GM19043 (cell line): ENCODE data around the gene SNX27.
"Not testable (repeated sequence)": the region's sequence is repeated elsewhere in the genome, so short reads cannot be mapped to it uniquely, and the experiment has no call there.

Experiments used
- ATAC-seq: cut with Tn5 transposase; IDR thresholded peaks from one replicate; pipeline ENCODE4 v1.9.1; 2021; ENCODE audit warnings: low read depth; ENCODE audit not compliant: unreplicated experiment

The SNX27 gene

DNA sequence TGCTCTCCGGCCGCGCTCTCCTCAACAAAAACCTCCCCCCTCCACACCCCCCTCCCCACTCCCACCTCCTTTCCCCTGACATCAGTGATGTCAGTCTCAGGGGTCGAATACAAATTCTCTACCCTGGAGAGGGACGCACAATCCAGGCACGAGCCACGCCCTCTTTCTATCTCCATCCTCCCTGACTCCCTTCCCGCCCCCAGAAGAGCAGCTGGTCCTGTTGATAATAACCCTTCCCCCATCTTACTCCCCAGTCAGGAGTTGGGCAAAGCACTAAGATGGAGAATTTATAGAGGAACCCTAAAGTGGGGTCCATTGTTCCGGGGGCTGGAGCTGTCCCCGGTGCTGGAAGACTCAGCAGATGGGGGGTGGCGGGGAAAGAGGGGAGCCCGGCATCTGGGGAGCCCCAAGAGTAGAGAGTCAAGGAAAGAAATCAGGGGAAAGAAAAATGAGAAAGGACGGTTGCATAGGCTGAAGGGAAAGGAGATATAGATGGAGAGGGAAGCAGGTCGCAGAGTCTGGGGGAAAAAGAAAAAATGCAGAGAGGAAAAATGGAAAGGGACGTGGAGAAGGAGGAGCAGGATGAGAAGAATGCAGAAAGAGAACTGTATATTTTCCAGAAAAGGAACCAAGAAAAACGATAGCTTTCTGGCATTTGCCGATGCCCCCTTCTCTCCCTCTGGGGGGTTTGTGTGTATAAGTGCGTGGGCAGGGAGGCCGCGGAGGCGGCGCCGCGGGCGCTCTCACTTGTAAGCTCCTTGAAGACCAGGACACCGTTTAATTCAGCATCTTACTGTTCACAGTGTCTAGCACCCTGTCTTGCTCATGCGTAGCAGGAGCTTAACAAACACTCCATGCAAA lies 105.2 kb downstream of the SNX27 start, which contains the start of gene CELF3:
Gene CELF3, minus strand, starts transcription at position 33 of the 861 bp plus-strand sequence. CDS start 783 bp downstream, outside the sequence.
- ATAC-seq, result no peak

GRCh38 chr1:151718011-151718431 lies 106.2 kb downstream of the SNX27 start:
- ATAC-seq, result no peak

- no peak for ATAC-seq
These were observed 106.8 kb downstream of the SNX27 start for GRCh38 chr1:151718666-151719065.

- ATAC-seq, result no peak
These were observed 108.3 kb downstream of the SNX27 start for GRCh38 chr1:151720125-151720524.

DNA sequence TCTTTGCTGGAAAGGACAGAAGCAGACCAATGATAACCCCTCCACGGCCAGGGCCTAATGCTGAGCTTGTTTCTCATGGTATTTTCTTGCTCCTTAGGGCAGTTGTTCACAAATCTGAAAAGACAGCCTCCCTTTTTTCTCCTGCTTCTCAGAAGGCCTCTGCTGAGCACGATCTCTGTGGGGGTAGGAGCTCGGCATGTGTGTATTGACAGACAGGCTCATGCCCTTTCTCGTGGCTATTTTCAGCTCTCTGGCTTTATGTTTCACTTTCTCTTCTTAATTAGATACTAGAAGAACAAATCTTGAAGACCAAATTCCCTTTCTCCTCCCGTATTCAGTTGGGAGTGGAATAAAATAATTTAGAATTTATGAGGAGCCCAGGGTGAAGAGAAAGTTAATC lies 108.7 kb downstream of the SNX27 start:
- no peak for ATAC-seq

- no peak for ATAC-seq
These were observed 109.3 kb downstream of the SNX27 start, which contains the start of gene RIIAD1 for GRCh38 chr1:151720974-151721787. Gene RIIAD1, plus strand, starts transcription at chr1:151721522. Its CDS starts 15 bp downstream, at chr1:151721537.

- ATAC-seq, result no peak
These were observed 110.1 kb downstream of the SNX27 start for GRCh38 chr1:151721788-151722510.

DNA sequence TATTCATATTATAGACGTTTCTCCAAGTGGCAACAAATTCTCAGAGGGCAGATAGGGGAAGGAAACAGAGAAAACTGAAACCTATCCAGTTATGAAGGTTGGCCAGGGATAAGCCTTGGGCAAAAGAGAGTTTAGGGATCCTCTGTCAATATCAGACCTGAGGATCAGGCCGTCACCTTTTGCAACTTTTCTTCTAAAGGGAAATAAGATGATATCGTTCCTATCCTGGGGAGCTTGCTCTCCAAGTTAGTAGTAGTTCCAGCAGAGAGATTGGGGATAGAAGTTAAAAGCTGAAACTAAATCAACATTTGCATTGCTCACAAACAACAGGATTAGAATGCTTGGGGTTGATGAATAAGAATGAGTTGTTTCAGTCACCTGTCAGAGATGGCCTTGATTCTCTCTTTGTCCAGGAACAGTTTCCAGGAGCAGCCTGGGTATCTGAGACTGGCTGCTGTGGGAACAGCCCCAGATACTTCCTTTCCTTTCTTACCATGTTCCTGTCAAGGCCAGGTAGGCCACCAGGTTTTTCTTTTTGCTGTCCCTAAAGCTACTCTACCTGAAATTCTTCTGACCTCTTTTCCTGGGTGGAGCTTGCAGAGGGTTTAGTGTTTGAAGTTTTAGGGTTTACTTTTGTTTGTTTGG lies 112.0 kb downstream of the SNX27 start:
- no peak for ATAC-seq

DNA sequence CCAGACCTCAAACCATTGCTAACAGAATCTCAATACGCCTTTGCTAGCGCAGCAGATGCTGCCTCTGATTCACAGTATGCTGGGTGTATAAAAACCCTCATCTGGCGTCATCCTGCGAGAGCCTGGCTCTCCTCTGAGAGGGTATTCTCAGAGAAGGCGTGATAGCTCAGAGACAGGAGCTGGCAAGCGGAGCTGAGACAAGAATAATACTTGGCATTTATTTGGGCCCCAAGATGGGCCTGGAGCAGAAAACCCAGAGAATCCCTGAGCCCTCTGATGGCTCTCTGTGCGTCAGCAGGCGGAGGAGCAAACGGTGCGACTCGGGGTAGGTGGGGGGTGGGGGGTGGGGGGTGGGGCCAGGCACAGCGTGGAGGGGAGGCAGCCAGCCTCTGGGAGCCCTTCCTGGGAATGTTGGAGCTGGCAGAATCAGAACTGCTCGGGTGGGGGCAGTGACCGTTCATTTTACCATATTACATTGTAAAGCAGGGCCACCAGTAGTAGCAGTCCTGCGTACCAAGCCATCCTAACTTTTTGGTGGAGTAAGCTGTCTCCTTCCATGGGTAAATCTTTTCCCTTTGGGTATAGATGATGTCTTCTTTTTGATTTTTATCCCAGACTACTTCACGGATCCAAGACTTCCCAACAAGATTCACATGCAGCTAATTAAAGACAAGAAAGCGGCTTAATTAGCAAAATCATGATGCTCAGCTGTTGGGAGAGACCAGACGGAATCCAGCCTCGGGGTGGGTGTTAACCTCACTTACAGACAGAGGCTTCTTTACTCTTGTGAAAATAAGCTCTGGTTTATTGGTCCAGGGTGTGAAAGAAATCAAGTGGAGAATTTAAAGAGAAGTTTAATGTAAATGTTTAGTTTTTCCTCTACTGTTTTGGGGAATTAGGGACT lies 116.6 kb downstream of the SNX27 start:
- no peak for ATAC-seq

GRCh38 chr1:151729157-151729965 lies 117.5 kb downstream of the SNX27 start:
- no peak for ATAC-seq

GRCh38 chr1:151729966-151730291 lies 118.1 kb downstream of the SNX27 start:
- ATAC-seq, result no peak

DNA sequence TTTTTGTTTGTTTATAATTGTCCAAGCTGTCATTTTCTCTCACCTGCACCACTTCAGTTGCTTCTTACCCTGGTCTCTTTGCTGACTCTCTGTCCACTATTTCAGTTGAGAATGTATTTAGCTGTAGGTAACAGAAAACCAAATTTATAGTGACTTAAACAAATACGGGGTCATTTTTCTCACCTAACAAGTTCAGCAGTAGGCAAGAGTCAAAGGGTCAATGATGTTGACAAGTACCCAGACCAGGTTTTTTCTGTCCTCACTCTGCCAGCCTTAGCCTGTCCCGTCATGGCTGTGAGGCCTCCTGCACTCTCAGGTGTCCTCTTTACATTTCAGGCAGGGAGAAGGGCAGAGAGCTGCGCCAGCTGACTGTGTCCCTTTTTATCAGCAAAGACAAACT lies 121.3 kb downstream of the SNX27 start:
- no peak for ATAC-seq

- ATAC-seq, result not testable (repeated sequence)
These were observed 122.1 kb downstream of the SNX27 start for GRCh38 chr1:151733995-151734394.

DNA sequence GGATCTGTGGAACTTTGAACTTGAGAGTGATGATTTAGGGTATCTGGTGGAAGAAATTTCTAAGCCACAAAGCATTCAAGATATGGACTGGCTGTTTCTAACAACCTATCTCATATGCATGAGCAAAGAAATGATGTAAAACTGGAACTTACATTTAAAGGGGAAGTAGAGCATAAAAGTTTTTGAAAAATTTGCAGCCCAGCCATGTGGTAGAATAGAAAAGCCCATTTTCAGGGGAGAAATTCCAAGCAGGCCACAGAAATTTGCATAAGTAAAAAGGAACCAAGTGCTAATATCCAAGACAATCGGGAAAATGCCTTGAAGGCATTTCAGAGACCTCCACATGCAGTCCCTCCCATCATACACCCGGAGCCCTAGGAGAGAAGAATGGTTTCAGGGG lies 125.2 kb downstream of the SNX27 start:
- no peak for ATAC-seq

DNA sequence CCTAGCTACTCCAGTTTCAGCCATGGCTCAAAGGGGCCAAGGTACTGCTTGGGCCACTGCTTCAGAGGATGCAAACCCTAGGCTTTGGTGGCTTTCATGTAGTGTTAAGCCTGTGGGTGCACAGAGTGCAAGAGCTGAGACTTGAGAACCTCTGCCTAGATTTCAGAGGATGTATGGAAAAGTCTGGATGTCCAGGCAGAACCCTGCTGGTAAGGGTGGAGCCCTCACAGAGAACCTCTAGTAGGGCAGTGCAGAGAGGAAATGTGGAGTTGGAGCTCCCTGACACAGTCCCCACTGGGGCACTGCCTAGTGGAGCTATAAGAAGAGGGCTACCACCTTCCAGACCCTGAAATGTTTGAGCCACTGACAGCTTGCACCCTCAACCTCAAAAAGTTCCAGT lies 125.6 kb downstream of the SNX27 start:
- no peak for ATAC-seq

DNA sequence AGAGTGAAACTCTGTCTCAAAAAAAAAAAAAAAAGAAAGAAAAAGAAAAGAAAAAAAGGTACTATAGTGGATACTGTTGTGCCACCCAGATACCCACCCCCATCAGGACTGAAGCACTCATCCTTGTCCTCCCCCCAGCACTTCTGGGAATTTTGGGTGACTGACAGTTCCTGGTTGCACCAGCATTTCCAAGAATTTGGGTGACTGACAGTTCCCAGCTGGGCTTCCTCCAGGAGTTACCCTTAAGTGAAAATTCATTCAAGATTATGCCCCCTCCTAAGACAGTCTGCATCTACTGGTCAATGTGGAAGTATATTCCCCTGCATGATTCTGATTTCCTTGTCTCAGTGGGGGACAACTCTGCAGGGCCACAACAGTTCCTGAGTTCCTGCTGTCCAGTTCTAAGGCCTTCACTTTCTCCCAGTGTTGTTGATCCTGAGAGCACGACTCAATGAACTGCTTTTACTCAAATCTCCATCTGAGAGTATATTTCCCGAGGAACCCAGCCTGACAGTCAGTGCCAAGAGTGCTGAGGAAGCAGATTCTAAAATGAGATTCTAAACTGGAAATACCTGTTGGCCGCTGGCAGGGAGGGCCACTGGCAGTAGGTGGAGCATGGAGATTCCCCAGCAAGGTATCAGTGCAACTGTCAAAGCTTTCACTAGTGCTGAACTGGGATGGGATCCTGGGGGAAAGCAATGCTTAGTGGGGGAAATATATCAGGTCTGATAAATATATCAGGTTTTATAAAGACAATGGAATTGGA lies 127.9 kb downstream of the SNX27 start:
- no peak for ATAC-seq

DNA sequence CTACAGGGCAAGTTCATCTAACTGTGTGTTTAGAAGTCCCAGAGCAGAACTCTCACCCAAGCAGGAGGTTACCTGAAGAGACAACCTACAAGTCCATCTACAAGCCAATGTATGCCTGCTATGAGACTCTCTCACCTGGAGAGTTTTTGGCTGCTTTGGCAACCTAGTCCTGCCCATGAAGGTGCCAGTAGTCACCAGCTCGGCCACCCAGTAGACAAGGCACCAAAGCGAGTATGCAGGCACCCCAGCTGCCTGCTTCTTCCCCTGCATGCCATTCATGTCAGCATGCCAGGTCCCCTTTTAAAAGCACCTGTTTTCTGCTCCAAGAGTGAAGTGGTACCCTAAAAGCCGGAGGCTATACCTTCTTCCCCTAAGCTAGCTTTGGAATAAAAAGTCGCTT lies 129.7 kb downstream of the SNX27 start:
- ATAC-seq, result no peak
